CD8-positive, alpha-beta memory T cell (primary cell): Measurements from ENCODE around the gene PLPPR3. TPM values are rescaled to one million over a fixed set of nuclear protein-coding genes. Genes with fewer than 3 reads are reported as not detected.

Experiments
- CTCF ChIA-PET: fragments of 350-600 bp; sonication (Branson Sonifier 250); formaldehyde crosslinking; loops from one replicate; lab custom pipeline; 2021; ENCODE audit warnings: antibody characterized with exemption; lab: Charles Lee
- POLR2A ChIA-PET: fragments of 350-600 bp; sonication (Branson Sonifier 250); formaldehyde crosslinking; loops from one replicate; lab custom pipeline; 2021; ENCODE audit warnings: antibody characterized with exemption; lab: Charles Lee
- DNase-seq, 5 donors: peaks; one replicate each; pipeline versions ENCODE4 v3.0.0 to v3.0.0-alpha.2; 2020 to 2022; ENCODE audit warnings: mixed read lengths in 1 of 5
- H3K27ac ChIP-seq: one replicate; pipeline ENCODE4 v1.7.0; 2013; ENCODE audit warnings: low read depth, mild to moderate bottlenecking, low read length, moderate library complexity
- H3K27me3 ChIP-seq: 2 replicates; pipeline ENCODE4 v1.7.0; 2013; ENCODE audit warnings: low read length, mild to moderate bottlenecking; ENCODE audit not compliant: insufficient read depth, poor library complexity, severe bottlenecking
- H3K36me3 ChIP-seq: 2 replicates; pipeline ENCODE4 v1.7.0; 2013; ENCODE audit warnings: mild to moderate bottlenecking, low read length, moderate library complexity; ENCODE audit not compliant: insufficient read depth
- H3K4me1 ChIP-seq: 2 replicates; pipeline ENCODE4 v1.7.0; 2013; ENCODE audit warnings: mild to moderate bottlenecking, low read length, moderate library complexity; ENCODE audit not compliant: insufficient read depth
- H3K4me3 ChIP-seq: 2 replicates; pipeline ENCODE4 v1.7.0; 2013; ENCODE audit warnings: mild to moderate bottlenecking, low read length
- H3K9me3 ChIP-seq: 2 replicates; pipeline ENCODE4 v1.7.0; 2013; ENCODE audit warnings: mild to moderate bottlenecking, low read length
- H3K27ac Mint-ChIP-seq, 8 donors: one replicate each; pipeline ENCODE4 v1.8.0; 2020 to 2021; ENCODE audit warnings: mixed read lengths in 8 of 8, mild to moderate bottlenecking in 6 of 8, inconsistent platforms in 3 of 8, moderate library complexity in 3 of 8
- H3K27me3 Mint-ChIP-seq, 2 donors: one replicate each; pipeline ENCODE4 v1.8.0; 2020 to 2021; ENCODE audit warnings: mixed read lengths in 2 of 2, mild to moderate bottlenecking in 1 of 2, moderate library complexity in 1 of 2
- H3K36me3 Mint-ChIP-seq, 3 donors: one replicate each; pipeline ENCODE4 v1.8.0; 2020 to 2021; ENCODE audit warnings: mixed read lengths in 3 of 3, inconsistent platforms in 1 of 3, mild to moderate bottlenecking in 1 of 3
- H3K4me1 Mint-ChIP-seq, 3 donors: one replicate each; pipeline ENCODE4 v1.8.0; 2020 to 2021; ENCODE audit warnings: mixed read lengths in 3 of 3, inconsistent platforms in 1 of 3, mild to moderate bottlenecking in 1 of 3
- H3K4me3 Mint-ChIP-seq, 7 donors: one replicate each; pipeline ENCODE4 v1.8.0; 2020 to 2021; ENCODE audit warnings: mixed read lengths in 7 of 7, mild to moderate bottlenecking in 6 of 7, moderate library complexity in 4 of 7, inconsistent platforms in 2 of 7
- H3K9me3 Mint-ChIP-seq, 5 donors: one replicate each; pipeline ENCODE4 v1.8.0; 2020 to 2022; ENCODE audit warnings: mixed read lengths in 5 of 5, mild to moderate bottlenecking in 3 of 5, moderate library complexity in 2 of 5, inconsistent platforms in 1 of 5
- polyA plus RNA-seq: library from polyadenylated mRNA; unstranded; fragments of 300-500 nt; fragmentation: Illumina TruSeq; gene quantifications from one replicate; pipeline ENCODE4 v1.2.3, GENCODE V29; 2021
- total RNA-seq, 2 experiments: library from RNA; stranded (reverse); gene quantifications; one replicate each; pipeline ENCODE4 v1.2.3, GENCODE V29; 2021

The PLPPR3 gene
- total and polyA plus RNA-seq, 3 experiments from 2014 or later: not detected

GRCh38 chr19:791007-791566 lies 30.7 kb downstream of the PLPPR3 start:
- Histone ChIP-seq H3K36me3 (no peaks in the 10 kb centered on the region), H3K4me1 (peaks cover 2% of the 10 kb centered on the region), H3K27me3 (no peaks in the 10 kb centered on the region), H3K4me3 (no peak overlapping the region), H3K9me3 (no peaks in the 10 kb centered on the region), H3K27ac (peak overlapping the region; percentile 67)
- Mint-ChIP-seq H3K4me3 (no peak overlapping the region), H3K9me3 (no peaks in the 10 kb centered on the region), H3K27me3 (peaks cover 3 to 4% of the 10 kb centered on the region in 2 donors), H3K36me3 (no peaks in the 10 kb centered on the region), H3K27ac (no peak overlapping the region), H3K4me1 (peaks cover 0 to 1% (median 0%) of the 10 kb centered on the region in 3 donors)
- CTCF ChIA-PET: no interaction called here
- DNase-seq: no peak
- POLR2A ChIA-PET: no interaction called here

- H3K27me3 Mint-ChIP-seq: peaks cover 3 to 4% of the 10 kb centered on the region in 2 donors
- no peak for DNase-seq
- H3K9me3 Mint-ChIP-seq: no peaks in the 10 kb centered on the region
- Histone ChIP-seq H3K4me1 (no peaks in the 10 kb centered on the region), H3K9me3 (no peaks in the 10 kb centered on the region), H3K27ac (no peak overlapping the region), H3K27me3 (no peaks in the 10 kb centered on the region), H3K4me3 (no peak overlapping the region), H3K36me3 (no peaks in the 10 kb centered on the region)
- no peak overlapping the region for H3K27ac Mint-ChIP-seq
- ChIA-PET CTCF (no interaction called here), POLR2A (no interaction called here)
- no peaks in the 10 kb centered on the region for H3K36me3 Mint-ChIP-seq
- peaks cover 0 to 1% (median 0%) of the 10 kb centered on the region in 3 donors for H3K4me1 Mint-ChIP-seq
- no peak overlapping the region for H3K4me3 Mint-ChIP-seq
Observed at GRCh38 chr19:789701-790060, 32.1 kb downstream of the PLPPR3 start.

- H3K36me3 Mint-ChIP-seq: no peaks in the 10 kb centered on the region
- H3K4me1 Mint-ChIP-seq: peaks cover 0 to 1% (median 0%) of the 10 kb centered on the region in 3 donors
- H3K27me3 Mint-ChIP-seq: peaks cover 3 to 4% of the 10 kb centered on the region in 2 donors
- Histone ChIP-seq H3K9me3 (no peaks in the 10 kb centered on the region), H3K4me1 (no peaks in the 10 kb centered on the region), H3K27ac (no peak overlapping the region), H3K27me3 (no peaks in the 10 kb centered on the region), H3K4me3 (no peak overlapping the region), H3K36me3 (no peaks in the 10 kb centered on the region)
- no peak overlapping the region for H3K4me3 Mint-ChIP-seq
- DNase-seq: peak in 1 of 5 donors; percentile 46
- ChIA-PET POLR2A (no interaction called here), CTCF (no interaction called here)
- H3K9me3 Mint-ChIP-seq: no peaks in the 10 kb centered on the region
- peak overlapping the region in 3 of 8 donors; percentile 38 to 52 (median 47) for H3K27ac Mint-ChIP-seq
Observed at GRCh38 chr19:788983-789700, 32.6 kb downstream of the PLPPR3 start.

- H3K4me1 ChIP-seq: no peaks in the 10 kb centered on the region
- no peaks in the 10 kb centered on the region for H3K27me3 ChIP-seq
- Mint-ChIP-seq H3K4me3 (no peak overlapping the region), H3K27ac (peak overlapping the region in 1 of 8 donors; percentile 38), H3K27me3 (peaks cover 3 to 4% of the 10 kb centered on the region in 2 donors), H3K36me3 (no peaks in the 10 kb centered on the region), H3K4me1 (peaks cover 0 to 1% (median 0%) of the 10 kb centered on the region in 3 donors), H3K9me3 (no peaks in the 10 kb centered on the region)
- H3K36me3 ChIP-seq: no peaks in the 10 kb centered on the region
- H3K4me3 ChIP-seq: no peak overlapping the region
- no peak for DNase-seq
- H3K27ac ChIP-seq: no peak overlapping the region
- POLR2A ChIA-PET: no interaction called here
- CTCF ChIA-PET: no interaction called here
- H3K9me3 ChIP-seq: no peaks in the 10 kb centered on the region
Observed at GRCh38 chr19:788686-788982, 33.1 kb downstream of the PLPPR3 start.

GRCh38 chr19:787536-787935 lies 34.2 kb downstream of the PLPPR3 start:
- H3K27ac Mint-ChIP-seq: no peak overlapping the region
- DNase-seq: no peak
- peaks cover 3 to 4% of the 10 kb centered on the region in 2 donors for H3K27me3 Mint-ChIP-seq
- H3K4me1 Mint-ChIP-seq: peaks cover 0 to 1% (median 0%) of the 10 kb centered on the region in 3 donors
- Histone ChIP-seq H3K27ac (no peak overlapping the region), H3K4me1 (no peaks in the 10 kb centered on the region), H3K27me3 (no peaks in the 10 kb centered on the region), H3K36me3 (no peaks in the 10 kb centered on the region), H3K4me3 (no peak overlapping the region), H3K9me3 (no peaks in the 10 kb centered on the region)
- H3K4me3 Mint-ChIP-seq: no peak overlapping the region
- H3K9me3 Mint-ChIP-seq: no peaks in the 10 kb centered on the region
- POLR2A ChIA-PET: no interaction called here
- H3K36me3 Mint-ChIP-seq: no peaks in the 10 kb centered on the region
- CTCF ChIA-PET: no interaction called here

- no peak overlapping the region for H3K4me3 ChIP-seq
- no peaks in the 10 kb centered on the region for H3K9me3 Mint-ChIP-seq
Observed at GRCh38 chr19:784541-784940, 37.2 kb downstream of the PLPPR3 start.

GRCh38 chr19:782878-783668 lies 38.7 kb downstream of the PLPPR3 start:
- Mint-ChIP-seq H3K27me3 (peaks cover 0 to 6% of the 10 kb centered on the region in 2 donors), H3K36me3 (no peaks in the 10 kb centered on the region), H3K27ac (no peak overlapping the region), H3K9me3 (no peaks in the 10 kb centered on the region), H3K4me3 (no peak overlapping the region), H3K4me1 (no peaks in the 10 kb centered on the region)
- no peaks in the 10 kb centered on the region for H3K27me3 ChIP-seq
- DNase-seq: no peak
- H3K9me3 ChIP-seq: no peaks in the 10 kb centered on the region
- POLR2A ChIA-PET: no interaction called here
- no peak overlapping the region for H3K4me3 ChIP-seq
- H3K4me1 ChIP-seq: no peaks in the 10 kb centered on the region
- no peaks in the 10 kb centered on the region for H3K36me3 ChIP-seq
- CTCF ChIA-PET: interaction anchor here (0.6 kb wide), 1 partner anchor 82 kb away, joined by 3 read pairs; no protein-coding TSS in a partner anchor
- H3K27ac ChIP-seq: no peak overlapping the region

More at GRCh38 chr19:784541-784940, 37.2 kb downstream of the PLPPR3 start:
- no peaks in the 10 kb centered on the region for H3K27me3 ChIP-seq
- Mint-ChIP-seq H3K36me3 (no peaks in the 10 kb centered on the region), H3K27me3 (peaks cover 0 to 9% of the 10 kb centered on the region in 2 donors), H3K4me1 (peaks cover 0 to 1% (median 0%) of the 10 kb centered on the region in 3 donors), H3K4me3 (no peak overlapping the region), H3K27ac (no peak overlapping the region)
- no peaks in the 10 kb centered on the region for H3K4me1 ChIP-seq
- no peaks in the 10 kb centered on the region for H3K9me3 ChIP-seq
- no peak for DNase-seq
- H3K27ac ChIP-seq: no peak overlapping the region
- no peaks in the 10 kb centered on the region for H3K36me3 ChIP-seq
- ChIA-PET POLR2A (interaction anchor here (0.7 kb wide), 1 partner anchor 8 kb away, joined by 3 read pairs; no protein-coding TSS in a partner anchor), CTCF (no interaction called here)
